Right cardiac atrium (tissue), 5 donors: ENCODE measurements around the gene P4HB. TPM values are rescaled to one million over a fixed set of nuclear protein-coding genes. Genes with fewer than 3 reads are reported as not detected.

ENCODE experiments used
- ATAC-seq, 2 donors: fragments of 200-7000 bp; cut with Tn5 transposase; one replicate each; pipeline versions ENCODE4 v1.8.0 to v1.9.1; 2020; ENCODE audit warnings: moderate library complexity in 2 of 2, mild to moderate bottlenecking in 1 of 2
- DNase-seq, 3 donors: peaks; one replicate each; pipeline ENCODE4 v3.0.0-alpha.2; 2020
- H3K27ac ChIP-seq: one replicate; pipeline ENCODE4 v1.5.1; 2013; ENCODE audit warnings: mild to moderate bottlenecking, low read length, control low read depth, moderate library complexity
- H3K27me3 ChIP-seq: one replicate; pipeline ENCODE4 v1.6.1; 2013; ENCODE audit not compliant: control insufficient read depth, insufficient read depth
- H3K4me1 ChIP-seq: one replicate; pipeline ENCODE4 v1.6.1; 2013; ENCODE audit warnings: low read length; ENCODE audit not compliant: control insufficient read depth, insufficient read depth
- H3K4me3 ChIP-seq: one replicate; pipeline ENCODE4 v1.5.1; 2013; ENCODE audit warnings: low read length, control low read depth
- H3K9me3 ChIP-seq: one replicate; pipeline ENCODE4 v1.6.1; 2013; ENCODE audit warnings: low read length; ENCODE audit not compliant: control insufficient read depth
- WGBS: extraction: QIAGEN DNeasy Blood & Tissue Kit; methylation state at CpG from one replicate; pipeline ENCODE4 v1.1.7; 2013; 5-methylcytosine and 5-hydroxymethylcytosine counted together
- intact Hi-C, 4 donors: fragments of 100-400 bp; cut with DNase I; formaldehyde crosslinking; loops; one replicate each; pipeline versions ENCODE4 v1.11.0 to v1.14.0; 2022 to 2023
- polyA plus RNA-seq: library from polyadenylated mRNA; stranded (reverse); fragments of 200-250 nt; gene quantifications from one replicate; pipeline ENCODE4 v1.2.3, GENCODE V29; 2013
- total RNA-seq, 4 donors: library from RNA; stranded (reverse); fragmentation: NEBNext Ultra II Directional; extraction: Animal tissue kit (Norgen Biotek cat#: 25700); gene quantifications; one replicate each; pipeline ENCODE4 v1.2.1, GENCODE V29; 2021
- donor health status: healthy with polysubstance abuse.
- donor health status: DM: no; HTN: yes; CAD: no.
- donor health status: DM: no; HTN: no; CAD: no.
- donor health status: DM: no; HTN: yes; CAD: no; lungs with severe emphysema.
- donor health status: DM: yes; HTN: yes; CAD: no.

Gene P4HB
- total and polyA plus RNA-seq, 5 donors, result 272 to 375 (median 346) TPM

DNA sequence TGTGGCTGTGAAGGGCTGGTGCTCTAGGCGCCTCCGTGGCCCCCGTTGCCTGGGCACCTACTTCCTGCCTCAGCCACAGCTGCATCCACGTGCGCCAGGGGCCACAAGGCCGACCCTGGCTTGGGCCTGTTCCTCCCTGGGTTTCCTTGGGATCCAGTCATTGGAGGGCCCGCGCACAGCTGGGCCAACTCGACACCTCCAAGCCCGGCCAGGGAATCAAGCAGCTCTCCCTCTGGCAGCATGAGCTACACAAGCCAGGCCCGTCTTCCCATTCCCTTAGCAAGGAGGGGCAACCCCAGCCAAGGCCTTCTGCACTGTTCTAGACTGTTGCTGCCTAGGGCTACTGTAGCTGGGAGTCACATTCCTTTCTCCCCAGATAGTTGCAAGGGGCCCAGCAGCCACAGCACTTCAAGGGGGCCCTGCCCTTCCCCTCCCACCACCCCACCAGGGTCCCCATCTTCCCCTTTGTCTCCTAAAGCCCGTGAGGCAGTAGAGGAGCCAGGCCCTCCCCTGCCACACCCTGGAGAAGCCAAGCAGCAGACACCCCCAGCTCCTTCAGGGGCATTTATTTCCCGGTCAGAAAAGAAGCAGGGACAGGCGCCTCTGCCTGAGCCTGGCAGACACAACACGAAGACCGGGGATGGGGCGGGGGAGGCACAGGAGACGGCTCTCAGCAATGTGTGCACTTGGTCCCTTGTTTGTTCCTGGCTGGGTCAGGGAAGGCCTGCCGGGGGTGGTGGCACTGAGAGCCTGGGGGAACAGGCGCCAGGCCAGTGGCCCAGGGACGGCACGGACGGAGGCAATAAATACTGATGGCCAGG, 7.0 kb upstream of the P4HB start:
- DNase-seq (peak; percentile 57 to 75 (median 70)), ATAC-seq (peak; percentile 0 to 3)
- Histone ChIP-seq H3K4me3 (no peak overlapping the region), H3K27ac (peak overlapping the region; percentile 0), H3K27me3 (no peaks in the 10 kb centered on the region), H3K9me3 (no peaks in the 10 kb centered on the region), H3K4me1 (no peaks in the 10 kb centered on the region)
- WGBS, result 41% methylated on average over 23 of the region's 23 CpGs
- intact Hi-C loops, result no loop called here

DNA sequence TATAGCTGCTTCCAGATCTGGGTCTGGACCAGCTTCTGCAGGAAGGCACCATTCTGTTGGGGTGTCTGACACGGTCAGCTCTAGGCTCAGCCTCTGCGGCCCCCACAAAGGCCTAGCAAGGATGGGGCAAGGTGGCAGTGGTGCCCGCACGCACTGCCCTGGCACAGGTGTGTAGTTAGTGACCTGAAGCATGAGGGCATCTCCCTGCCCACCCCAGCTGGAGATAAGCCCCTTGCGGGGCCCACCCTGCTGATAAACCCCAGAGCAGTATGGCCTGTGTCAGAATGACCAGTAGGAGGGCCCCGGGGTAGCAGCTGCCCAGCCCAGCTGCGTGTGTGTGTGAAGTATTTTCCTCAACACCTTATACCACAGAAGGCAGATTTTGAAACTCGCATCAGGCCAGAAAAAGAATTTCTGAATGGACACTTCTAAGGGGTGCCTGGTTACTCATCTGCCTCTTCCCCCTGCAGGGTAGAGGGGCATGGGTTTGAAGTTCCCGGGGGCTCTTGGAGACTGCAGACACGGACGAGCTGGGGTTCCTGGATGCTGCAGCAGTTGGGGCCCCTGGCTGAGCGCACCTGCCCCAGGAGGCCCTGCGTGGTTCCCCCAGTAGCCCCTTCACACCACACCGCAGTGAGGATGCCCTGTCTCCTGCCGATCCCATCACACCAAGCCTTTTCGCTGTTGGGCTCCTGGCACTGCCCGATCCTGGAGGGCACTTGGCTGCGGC, 6.3 kb upstream of the P4HB start:
- DNase-seq (peak in 1 of 3 donors; percentile 56), ATAC-seq (peak in 1 of 2 donors; percentile 0)
- intact Hi-C loops, result no loop called here
- no peaks in the 10 kb centered on the region for H3K4me1 ChIP-seq
- H3K27ac ChIP-seq, result peak overlapping the region; percentile 0
- H3K27me3 ChIP-seq, result no peaks in the 10 kb centered on the region
- no peak overlapping the region for H3K4me3 ChIP-seq
- H3K9me3 ChIP-seq, result no peaks in the 10 kb centered on the region
- 62% methylated on average over 18 of the region's 18 CpGs for WGBS

DNA sequence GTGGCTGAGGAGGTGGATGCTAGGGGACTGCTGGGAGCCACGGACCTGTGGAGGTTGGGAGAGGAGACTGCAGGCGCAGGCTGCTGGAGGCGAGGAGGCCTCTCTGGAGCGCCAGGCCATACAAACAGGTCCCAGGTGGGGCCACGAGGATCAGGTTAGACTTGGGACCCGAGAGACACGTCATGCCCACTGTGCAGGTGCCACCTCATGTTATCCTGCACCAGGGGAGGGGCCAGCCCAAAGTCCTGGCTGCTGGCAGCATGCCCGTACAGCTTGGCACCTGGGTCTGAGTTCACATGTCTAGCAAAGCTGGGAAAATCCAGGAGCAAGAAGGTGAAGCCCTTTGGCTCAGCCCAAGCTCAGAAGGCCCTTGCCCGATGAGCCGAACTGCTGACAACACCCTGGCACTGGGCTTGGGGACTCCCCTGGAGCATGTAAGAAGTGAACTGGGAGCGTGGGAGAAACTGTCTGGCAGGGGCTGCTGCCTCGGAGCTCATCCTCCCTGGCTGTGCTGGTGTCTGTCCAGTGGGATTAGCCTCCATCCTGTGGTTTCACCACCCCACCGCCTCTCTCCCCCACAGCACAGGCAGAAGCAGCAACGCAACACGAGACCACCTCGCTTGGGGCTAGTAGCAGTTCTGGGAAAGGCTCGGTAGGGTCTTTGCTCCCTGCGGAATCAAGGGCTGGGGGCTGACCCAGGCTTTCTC, 5.6 kb upstream of the P4HB start:
- ATAC-seq, result no peak
- 65% methylated on average over 18 of the region's 18 CpGs for WGBS
- intact Hi-C loops, result no loop called here
- Histone ChIP-seq H3K4me1 (no peaks in the 10 kb centered on the region), H3K27me3 (no peaks in the 10 kb centered on the region), H3K9me3 (no peaks in the 10 kb centered on the region), H3K4me3 (no peak overlapping the region), H3K27ac (no peak overlapping the region)
- peak in 2 of 3 donors; percentile 72 to 78 for DNase-seq

DNA sequence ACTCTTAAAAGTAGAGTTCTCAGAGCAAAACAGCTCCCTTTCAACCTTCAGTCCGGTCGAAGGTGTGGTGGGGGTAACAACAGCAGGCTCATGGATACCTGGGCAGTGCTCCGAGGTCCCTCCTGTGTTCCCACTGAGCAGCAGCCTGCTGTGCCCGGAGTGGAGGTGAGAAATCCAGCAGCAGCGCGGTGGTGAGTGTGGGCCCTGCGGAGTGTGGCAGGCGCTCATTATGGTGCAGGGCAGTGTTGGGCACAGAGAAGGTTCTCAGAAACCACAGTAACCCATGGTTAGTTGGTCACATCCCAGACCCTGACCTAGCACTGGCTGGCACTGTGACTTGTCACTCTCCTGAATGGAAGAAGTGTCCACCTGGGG, 5.0 kb upstream of the P4HB start:
- no peak overlapping the region for H3K27ac ChIP-seq
- no peaks in the 10 kb centered on the region for H3K27me3 ChIP-seq
- no peaks in the 10 kb centered on the region for H3K4me1 ChIP-seq
- H3K4me3 ChIP-seq, result no peak overlapping the region
- H3K9me3 ChIP-seq, result no peaks in the 10 kb centered on the region
- ATAC-seq, result no peak
- WGBS, result 92% methylated on average over 8 of the region's 8 CpGs
- DNase-seq, result peak in 1 of 3 donors; percentile 37
- intact Hi-C loops, result no loop called here

DNA sequence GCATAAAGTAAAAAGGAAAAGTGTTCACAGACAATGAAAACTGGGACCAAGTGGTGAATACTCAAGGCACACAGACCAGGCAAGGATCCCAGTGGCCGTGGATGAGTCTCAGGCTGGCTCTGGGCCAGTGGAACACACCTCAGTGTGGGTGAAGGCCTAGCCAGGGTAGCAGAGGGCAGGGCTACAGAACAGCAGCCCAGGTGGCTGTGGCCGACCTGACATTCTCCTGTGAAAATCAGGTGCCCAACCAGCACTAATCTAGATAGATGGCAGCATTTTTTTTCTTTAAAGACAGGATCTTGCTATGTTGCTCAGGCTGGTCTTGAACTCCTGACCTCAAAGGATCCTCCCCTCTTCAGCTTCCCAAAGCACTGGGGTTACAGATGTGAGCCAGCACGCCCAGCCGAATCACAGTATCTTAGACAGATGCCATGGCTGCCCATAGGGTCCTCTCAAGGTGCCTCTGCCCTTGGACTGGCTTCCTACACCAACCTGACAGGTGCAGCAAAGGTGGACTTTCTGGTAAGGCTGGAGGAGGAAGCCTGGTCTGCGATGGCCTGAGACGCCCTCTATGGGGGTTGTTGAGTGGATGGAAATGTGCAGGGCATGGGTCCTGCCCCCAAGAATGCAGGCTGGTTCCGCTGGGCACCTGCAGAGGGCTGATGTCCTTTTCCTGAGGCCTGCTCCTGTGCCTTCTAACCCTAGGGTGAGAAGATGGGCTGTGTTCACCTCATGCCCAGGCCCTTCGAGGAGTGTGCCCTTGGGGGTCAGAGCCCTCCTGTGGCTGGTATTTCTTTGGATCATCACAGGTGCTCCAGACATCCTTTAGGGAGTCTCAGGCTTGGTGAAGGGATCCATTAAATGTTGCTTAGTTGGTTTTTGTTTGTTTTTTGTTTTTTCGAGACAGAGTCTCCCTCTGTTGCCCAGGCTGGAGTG, 3.8 kb upstream of the P4HB start:
- peak in 1 of 3 donors; percentile 49 for DNase-seq
- H3K27me3 ChIP-seq, result no peaks in the 10 kb centered on the region
- intact Hi-C loops, result no loop called here
- 78% methylated on average over 9 of the region's 9 CpGs for WGBS
- no peaks in the 10 kb centered on the region for H3K9me3 ChIP-seq
- H3K27ac ChIP-seq, result no peak overlapping the region
- H3K4me3 ChIP-seq, result no peak overlapping the region
- ATAC-seq, result no peak
- H3K4me1 ChIP-seq, result peaks cover 5% of the 10 kb centered on the region

DNA sequence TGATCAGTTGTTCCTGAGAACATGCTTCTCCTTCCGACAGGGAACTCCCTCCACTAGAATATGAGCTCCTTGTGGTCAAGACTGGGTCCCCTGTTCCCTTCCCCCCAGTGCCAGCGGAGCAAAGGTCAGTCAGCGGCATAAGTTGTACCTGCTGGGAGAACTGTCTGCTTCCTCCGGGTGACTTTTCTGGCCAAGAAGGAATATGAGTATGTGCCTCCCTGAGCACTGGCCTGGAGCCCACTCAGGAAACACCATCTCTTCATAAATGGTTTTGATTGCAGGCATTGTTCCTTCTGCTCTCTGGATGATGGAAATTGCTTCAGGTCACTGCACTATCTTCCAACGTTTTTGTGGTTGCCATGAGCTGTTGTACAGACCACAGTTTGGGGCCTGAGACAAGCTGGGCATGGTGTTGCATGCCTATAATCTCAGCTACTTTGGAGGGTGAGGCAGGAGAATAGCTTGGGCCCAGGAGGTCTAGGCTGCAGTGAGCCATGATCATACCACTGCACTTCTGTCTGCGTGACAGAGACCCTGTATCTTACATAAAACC, 2.9 kb upstream of the P4HB start:
- intact Hi-C loops, result no loop called here
- Histone ChIP-seq H3K27ac (no peak overlapping the region), H3K9me3 (no peaks in the 10 kb centered on the region), H3K4me1 (peaks cover 6% of the 10 kb centered on the region), H3K4me3 (no peak overlapping the region), H3K27me3 (no peaks in the 10 kb centered on the region)
- WGBS, result 73% methylated on average over 6 of the region's 6 CpGs
- DNase-seq (peak in 1 of 3 donors; percentile 30), ATAC-seq (no peak)

DNA sequence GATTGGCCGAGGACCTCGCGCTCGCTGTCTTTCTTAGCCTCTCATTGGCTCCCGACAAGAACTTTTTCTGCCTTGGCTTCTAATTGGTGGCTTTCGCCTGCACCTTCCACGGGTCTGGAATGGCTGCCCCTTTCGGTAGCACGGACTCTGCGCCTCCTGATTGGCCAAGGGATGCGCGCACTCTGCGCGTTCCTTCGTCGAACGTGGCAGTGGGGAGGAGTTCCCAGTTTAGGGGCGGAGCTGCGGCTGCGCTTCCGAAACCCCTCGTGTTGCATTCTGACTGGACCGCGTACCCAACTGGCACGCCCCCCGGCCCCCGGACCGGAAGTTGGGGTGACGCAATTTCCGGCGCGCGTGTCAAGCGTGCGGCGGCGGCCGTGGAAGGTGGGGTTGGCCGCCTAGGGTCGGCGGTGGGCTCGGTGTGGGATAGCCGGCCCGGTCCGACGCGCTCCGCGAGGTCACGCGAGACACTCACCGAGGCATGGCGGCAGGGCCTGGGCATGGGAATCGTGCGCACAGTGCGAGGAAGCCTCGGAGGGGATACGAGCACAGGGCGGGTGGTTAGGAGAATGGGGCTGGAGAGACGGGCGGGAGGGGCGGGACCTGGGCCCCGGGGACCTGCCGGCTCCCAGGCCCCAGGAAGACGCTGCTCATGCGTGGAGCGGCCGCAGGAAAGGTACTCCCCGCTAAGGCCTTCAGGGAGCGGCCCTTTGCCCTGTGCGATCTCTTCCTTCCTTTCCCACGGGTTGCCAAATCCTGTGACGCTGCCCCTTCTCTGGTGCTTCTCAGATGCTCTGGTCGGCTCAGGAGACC, 627 bp upstream of the P4HB start:
- Histone ChIP-seq H3K4me3 (peak overlapping the region; percentile 50), H3K9me3 (no peaks in the 10 kb centered on the region), H3K4me1 (peaks cover 6% of the 10 kb centered on the region), H3K27ac (peak overlapping the region; percentile 83), H3K27me3 (no peaks in the 10 kb centered on the region)
- under 1% methylated on average over 74 of the region's 74 CpGs for WGBS
- intact Hi-C loops, result no loop called here
- peak; percentile 99 to 100 (median 100) for DNase-seq
- ATAC-seq, result peak; percentile 95 to 98

DNA sequence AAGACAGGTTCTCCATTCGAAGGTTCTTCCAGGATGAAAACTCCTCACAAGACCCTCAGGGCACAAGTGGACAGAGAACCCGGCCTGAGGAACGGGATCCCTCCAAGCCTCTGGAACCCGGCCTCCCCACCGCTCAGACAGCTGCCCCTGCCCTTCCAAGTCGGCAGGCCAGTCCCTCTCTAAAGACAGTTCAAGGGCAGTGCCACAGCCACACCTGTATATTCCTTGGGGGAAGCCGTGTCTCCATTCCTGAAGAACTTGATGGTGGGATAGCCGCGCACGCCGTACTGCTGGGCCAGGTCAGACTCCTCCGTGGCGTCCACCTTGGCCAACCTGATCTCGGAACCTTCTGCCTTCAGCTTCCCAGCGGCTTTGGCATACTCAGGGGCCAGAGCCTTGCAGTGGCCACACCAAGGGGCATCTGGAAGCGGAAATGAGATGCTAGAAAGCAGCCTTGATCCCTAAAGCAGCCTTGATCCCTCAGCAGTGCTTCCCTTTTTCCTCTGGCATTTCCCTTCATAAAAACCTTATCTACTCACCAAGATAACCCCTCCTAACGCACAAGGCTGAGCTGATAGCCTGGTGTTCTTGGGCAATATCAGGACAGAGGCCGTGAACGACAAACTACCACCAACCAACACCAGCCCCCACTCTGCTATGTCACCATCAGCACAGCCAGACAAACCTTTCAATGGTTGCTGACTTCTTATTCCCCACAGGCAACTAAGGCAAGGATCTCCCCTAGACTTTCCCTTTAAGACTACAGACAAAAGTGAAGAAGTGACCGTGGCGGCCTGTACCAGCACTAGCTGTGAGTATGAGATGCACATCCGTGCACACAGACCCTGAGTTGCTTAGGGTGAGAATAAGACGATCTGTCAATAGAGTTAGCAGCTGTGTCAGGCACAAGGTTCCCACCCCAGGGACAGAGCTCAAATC, 1.1 kb downstream of the P4HB start:
- Histone ChIP-seq H3K4me1 (peaks cover 6% of the 10 kb centered on the region), H3K27ac (peak overlapping the region; percentile 90), H3K9me3 (no peaks in the 10 kb centered on the region), H3K27me3 (no peaks in the 10 kb centered on the region), H3K4me3 (peak overlapping the region; percentile 92)
- ATAC-seq (no peak), DNase-seq (peak in 1 of 3 donors; percentile 51)
- intact Hi-C loops, result no loop called here
- 48% methylated on average over 23 of the region's 23 CpGs for WGBS
